ENCODE data around the gene COPG2. TPM values are rescaled to one million over a fixed set of nuclear protein-coding genes. Genes with fewer than 3 reads are reported as not detected.
A peak's percentile ranks its signal among the peaks of the same experiment; 100 is the strongest.

COPG2 gene
- total and polyA plus RNA-seq, 2 of the 13 experiments (the other 11 are each of a cell fraction or from before 2014, with no cell fraction given), result 14.1 to 17.7 TPM

- no peak for TF ChIP-seq ZBTB1 (CRISPR knock-in tag; IDR thresholded peaks at IDR 0.05; ENCODE audit: borderline replicate concordance)
Observed at GRCh38 chr7:130703851-130704250, 35.3 kb upstream of the COPG2 start (continued).

DNA sequence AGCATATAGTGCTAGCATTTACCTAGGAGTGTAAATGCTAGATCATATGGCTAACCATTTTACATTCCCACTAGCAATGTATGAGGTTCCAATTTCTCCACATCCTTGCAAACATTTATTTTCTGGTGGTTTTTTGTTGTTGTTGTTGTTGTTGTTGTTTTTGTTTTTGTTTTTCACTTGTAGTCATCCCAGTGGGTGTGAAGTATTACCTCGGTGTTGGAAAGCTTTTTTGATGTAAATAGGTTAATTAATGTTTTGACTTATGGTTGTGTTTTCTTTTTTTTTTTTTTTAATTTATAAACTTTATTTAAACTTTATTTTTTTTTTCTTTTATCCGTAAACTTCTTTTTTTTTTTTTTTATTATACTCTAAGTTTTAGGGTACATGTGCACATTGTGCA is 33.1 kb upstream of the COPG2 start:
- Histone ChIP-seq H3K4me2 (ENCODE audit: low read depth, low read length) (no peak overlapping the region), H2AFZ (ENCODE audit: low read length) (no peak overlapping the region), H3K4me1 (ENCODE audit: insufficient read depth, low read length) (no peaks in the 10 kb centered on the region), H3K27me3 (ENCODE audit: control insufficient read depth in 1 of 2, insufficient read depth in 2 of 2, low read length in 2 of 2) (peaks cover 0 to 3% of the 10 kb centered on the region in 2 experiments; a peak in 1 of 5 replicates), H3K9ac (ENCODE audit: insufficient read depth, low read depth, low read length) (no peak overlapping the region), H3K27ac (ENCODE audit: extremely low read length, insufficient read depth, low read length) (no peak overlapping the region), H4K20me1 (ENCODE audit: insufficient read depth, low read length) (no peaks in the 10 kb centered on the region), H3K36me3 (replicated peaks in 1 of 2; ENCODE audit: control insufficient read depth in 1 of 2, insufficient read depth in 2 of 2, low read length in 2 of 2) (no peaks in the 10 kb centered on the region), H3K9me3 (ENCODE audit: low read length) (no peaks in the 10 kb centered on the region), H3K4me3 (replicated peaks in 1 of 3; ENCODE audit: insufficient read depth in 1 of 3, low read depth in 2 of 3, low read length in 3 of 3) (no peak overlapping the region), H3K79me2 (ENCODE audit: insufficient read depth, low read length) (no peaks in the 10 kb centered on the region)
- WGBS (ENCODE audit: low lambda C conversion rate), result 41% methylated on average over 2 of the region's 2 CpGs
- intact Hi-C loops (cut with micrococcal nuclease; ENCODE audit: unreplicated experiment) (no loop called here), in situ Hi-C loops (cut with HindIII; ENCODE audit: extremely low pct_ligation_motif_present, low pct_unique_long_range_greater_than_20kb) (no loop called here)
- BruUV-seq (replicated peaks), result no TSS peak
- no peak for TF ChIP-seq SMARCC2 (IDR thresholded peaks at IDR 0.05)
- TF ChIP-seq ZBTB40 (IDR thresholded peaks at IDR 0.05), result 0 out of 2 replicates have a peak, but pooled peaks have one; percentile 7
- TF ChIP-seq ZBTB40 (CRISPR knock-in tag; IDR thresholded peaks at IDR 0.05), result no peak
- no peak for FAIRE-seq
- ChIA-PET POLR2A (no interaction called here), CTCF (ENCODE audit: low intra/inter-chr PET ratio, low total read pairs) (no interaction called here)
- DNase-seq (ENCODE audit: low spot score), result no peak
- ATAC-seq, result no peak
